Lower leg skin (tissue), 4 donors: ENCODE measurements around the gene ARHGAP22. TPM values are rescaled to one million over a fixed set of nuclear protein-coding genes. Genes with fewer than 3 reads are reported as not detected.

Experiments used
- DNase-seq, 2 donors: peaks; one replicate each; pipeline ENCODE4 v3.0.0-alpha.2; 2019; ENCODE audit warnings: low spot score in 2 of 2
- H3K4me3 ChIP-seq: fragments of 200-600 bp; sonication (generic); 2 replicates; pipeline ENCODE4 v1.5.1; 2017; ENCODE audit warnings: mild to moderate bottlenecking, low read depth; ENCODE audit not compliant: poor library complexity, severe bottlenecking
- POLR2A ChIP-seq, 2 donors: fragments of 450-650 bp; IDR thresholded peaks; one replicate each; pipeline ENCODE4 v1.6.1; 2016 to 2017; ENCODE audit warnings: antibody characterized with exemption in 2 of 2, mild to moderate bottlenecking in 1 of 2, moderate library complexity in 1 of 2
- WGBS, 2 donors: methylation state at CpG; one replicate each; pipeline ENCODE4 v1.1.5; 2018; 5-methylcytosine and 5-hydroxymethylcytosine counted together
- intact Hi-C: fragments of 100-400 bp; cut with DNase I; formaldehyde crosslinking; loops from one replicate; pipeline ENCODE4 v1.15.0; 2023; ENCODE audit warnings: low total_unique reads
- total RNA-seq, 4 donors: library from RNA; depleted of rRNA; stranded (reverse); fragments of >200 nt; gene quantifications; one replicate each; pipeline ENCODE4 v1.1.0, GENCODE V29; 2016
- TF ChIP-seq, protein P1 (sequence below), 3 donors: fragments of 450-650 bp; IDR thresholded peaks; one replicate each; pipeline ENCODE4 v1.5.1; 2016; ENCODE audit warnings: antibody characterized with exemption in 3 of 3, mild to moderate bottlenecking in 3 of 3, moderate library complexity in 2 of 3

Gene ARHGAP22
- total RNA-seq, 4 donors from 2014 or later, result 0.46 to 3.0 (median 1.4) TPM

- TF ChIP-seq, protein P1, sequence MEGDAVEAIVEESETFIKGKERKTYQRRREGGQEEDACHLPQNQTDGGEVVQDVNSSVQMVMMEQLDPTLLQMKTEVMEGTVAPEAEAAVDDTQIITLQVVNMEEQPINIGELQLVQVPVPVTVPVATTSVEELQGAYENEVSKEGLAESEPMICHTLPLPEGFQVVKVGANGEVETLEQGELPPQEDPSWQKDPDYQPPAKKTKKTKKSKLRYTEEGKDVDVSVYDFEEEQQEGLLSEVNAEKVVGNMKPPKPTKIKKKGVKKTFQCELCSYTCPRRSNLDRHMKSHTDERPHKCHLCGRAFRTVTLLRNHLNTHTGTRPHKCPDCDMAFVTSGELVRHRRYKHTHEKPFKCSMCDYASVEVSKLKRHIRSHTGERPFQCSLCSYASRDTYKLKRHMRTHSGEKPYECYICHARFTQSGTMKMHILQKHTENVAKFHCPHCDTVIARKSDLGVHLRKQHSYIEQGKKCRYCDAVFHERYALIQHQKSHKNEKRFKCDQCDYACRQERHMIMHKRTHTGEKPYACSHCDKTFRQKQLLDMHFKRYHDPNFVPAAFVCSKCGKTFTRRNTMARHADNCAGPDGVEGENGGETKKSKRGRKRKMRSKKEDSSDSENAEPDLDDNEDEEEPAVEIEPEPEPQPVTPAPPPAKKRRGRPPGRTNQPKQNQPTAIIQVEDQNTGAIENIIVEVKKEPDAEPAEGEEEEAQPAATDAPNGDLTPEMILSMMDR (IDR thresholded peaks at IDR 0.05), result no peak
- WGBS, 2 donors, result 84 to 92% methylated on average over 16 to 17 of the region's 17 CpGs
- no peak overlapping the region for H3K4me3 ChIP-seq
- intact Hi-C loops, result no loop called here
- DNase-seq, result peak in 1 of 2 donors; percentile 60
These were observed 106.8 kb downstream of the ARHGAP22 start for GRCh38 chr10:48497780-48498770.

DNA sequence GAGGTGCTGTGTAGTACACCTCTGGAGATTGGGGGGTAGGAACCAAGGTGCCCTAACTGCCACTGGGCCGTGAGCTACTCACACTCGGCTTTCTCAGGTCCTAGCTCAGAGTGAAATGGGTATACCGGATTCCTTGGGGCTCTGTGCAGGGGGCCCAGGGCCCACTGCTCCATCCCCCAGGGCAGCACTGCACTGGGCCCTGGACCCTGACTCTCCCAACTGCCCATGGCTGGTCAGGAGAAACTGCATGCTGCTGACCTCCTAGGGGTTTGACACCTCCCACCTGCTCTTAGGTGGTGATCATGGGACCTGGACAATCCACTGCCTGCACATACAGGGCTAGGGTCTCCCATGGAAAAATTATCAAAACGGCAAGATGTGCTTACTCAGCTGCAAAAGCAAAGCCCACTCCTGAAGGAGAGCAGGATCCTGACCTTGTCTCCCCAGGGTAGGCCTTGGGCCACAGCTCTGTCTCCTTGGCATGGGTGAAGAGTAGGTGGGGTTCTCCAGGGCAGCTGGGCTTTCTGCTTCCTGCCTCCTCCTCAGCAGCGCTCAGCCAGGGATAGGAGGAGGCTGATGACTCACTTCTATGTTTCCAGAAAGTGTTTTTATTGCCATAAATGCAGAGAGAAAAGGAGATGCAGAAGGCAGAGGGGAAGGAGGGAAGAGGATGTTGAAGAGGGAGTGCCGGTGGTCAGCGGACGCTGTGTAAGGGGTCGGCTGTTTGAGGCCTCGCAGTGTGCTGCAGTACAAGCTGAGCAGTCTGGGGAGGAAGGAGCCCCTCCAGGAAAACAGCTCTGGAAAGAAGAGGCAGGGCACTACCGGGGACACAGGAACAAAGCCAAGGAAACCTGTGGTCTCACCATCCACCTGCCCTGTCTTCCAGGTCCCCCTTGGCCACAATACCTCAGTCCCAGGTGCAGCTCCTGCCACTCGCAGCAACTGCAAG is 107.8 kb downstream of the ARHGAP22 start:
- TF ChIP-seq POLR2A (IDR thresholded peaks at IDR 0.05), result no peak
- TF ChIP-seq, protein P1 (IDR thresholded peaks at IDR 0.05), result no peak
- no peak overlapping the region for H3K4me3 ChIP-seq
- intact Hi-C loops, result no loop called here
- WGBS, 2 donors, result 52 to 62% methylated on average over 11 to 12 of the region's 12 CpGs
- DNase-seq, result peak in 1 of 2 donors; percentile 50

- intact Hi-C loops, result no loop called here
- H3K4me3 ChIP-seq, result no peak overlapping the region
- TF ChIP-seq, protein P1 (IDR thresholded peaks at IDR 0.05), result no peak
- no peak for TF ChIP-seq POLR2A (IDR thresholded peaks at IDR 0.05)
- WGBS, 2 donors, result 72 to 82% methylated on average over 10 of the region's 10 CpGs
- DNase-seq, result peak in 1 of 2 donors; percentile 77
These were observed 108.6 kb downstream of the ARHGAP22 start for GRCh38 chr10:48496105-48496830.

- DNase-seq, result peak in 1 of 2 donors; percentile 58
- 77 to 80% methylated on average over 11 of the region's 11 CpGs for WGBS, 2 donors
- H3K4me3 ChIP-seq, result no peak overlapping the region
- intact Hi-C loops, result no loop called here
- TF ChIP-seq, protein P1 (IDR thresholded peaks at IDR 0.05), result no peak
- TF ChIP-seq POLR2A (IDR thresholded peaks at IDR 0.05), result no peak
These were observed 109.4 kb downstream of the ARHGAP22 start for GRCh38 chr10:48495282-48496045.
